ENCODE results near the gene PRPF40A. TPM values are rescaled to one million over a fixed set of nuclear protein-coding genes. Genes with fewer than 3 reads are reported as not detected.
"Not testable (repeated sequence)": the region's sequence is repeated elsewhere in the genome, so short reads cannot be mapped to it uniquely, and the experiment has no call there.

The PRPF40A gene
- total RNA-seq, 1 experiment from 2014 or later, result 166 TPM

DNA sequence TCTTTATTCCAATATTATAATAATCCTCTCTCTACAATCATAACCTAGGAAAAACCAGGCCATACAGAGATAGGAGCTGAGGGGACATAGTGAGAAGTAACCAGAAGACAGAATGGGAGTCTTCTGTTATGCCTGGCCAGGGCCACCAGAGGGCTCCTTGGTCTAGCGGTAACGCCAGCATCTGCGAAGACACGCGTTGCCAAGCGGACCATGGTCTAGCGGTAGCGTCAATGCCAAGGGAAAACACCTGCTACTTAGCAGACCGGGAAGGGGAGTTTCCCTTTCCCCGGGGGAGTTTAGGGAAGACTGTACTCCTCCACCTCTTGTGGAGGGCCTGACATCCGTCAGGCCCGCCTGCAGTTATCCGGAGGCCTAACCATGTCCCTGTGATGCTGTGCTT lies 37.8 kb upstream of the PRPF40A start:
- DNase-seq (ENCODE audit: low spot score), result peak; percentile 18
- Histone ChIP-seq H3K27me3 (replicated peaks; ENCODE audit: insufficient read depth, low read depth, low read length, poor library complexity) (no peaks in the 10 kb centered on the region), H3K4me3 (ENCODE audit: low read depth, low read length, poor library complexity, severe bottlenecking) (no peak overlapping the region), H3K36me3 (ENCODE audit: insufficient read depth, low read length, poor library complexity, severe bottlenecking) (peaks cover 15% of the 10 kb centered on the region), H3K9me3 (ENCODE audit: low read depth, low read length, poor library complexity, severe bottlenecking) (no peaks in the 10 kb centered on the region), H3K27ac (ENCODE audit: low read depth, low read length, poor library complexity, severe bottlenecking) (no peak overlapping the region), H3K4me1 (ENCODE audit: insufficient read depth, low read length, poor library complexity, severe bottlenecking) (no peaks in the 10 kb centered on the region)
- POLR2A ChIA-PET (ENCODE audit: low non-redundant PET), result no interaction called here
- TF ChIP-seq CTCF (conservative IDR thresholded peaks at IDR 0.05; ENCODE audit: low read depth, low read length) (peak; percentile 41), EZH2 (IDR thresholded peaks at IDR 0.05; ENCODE audit: borderline replicate concordance, low read depth, low read length, poor library complexity, severe bottlenecking) (no peak)
- intact Hi-C loops (cut with micrococcal nuclease; ENCODE audit: unreplicated experiment), result no loop called here
- CTCF ChIA-PET, result no interaction called here
- BruUV-seq (replicated peaks), result no TSS peak

GRCh38 chr2:152747751-152748150 lies 30.5 kb upstream of the PRPF40A start:
- peaks cover 20% of the 10 kb centered on the region for H3K36me3 ChIP-seq (ENCODE audit: insufficient read depth, low read length, poor library complexity, severe bottlenecking)
- POLR2A ChIA-PET (ENCODE audit: low non-redundant PET); H3K4me1 ChIP-seq (ENCODE audit: insufficient read depth, low read length, poor library complexity, severe bottlenecking); CTCF ChIA-PET; H3K9me3 ChIP-seq (ENCODE audit: low read depth, low read length, poor library complexity, severe bottlenecking); H3K27ac ChIP-seq (ENCODE audit: low read depth, low read length, poor library complexity, severe bottlenecking); H3K27me3 ChIP-seq (replicated peaks; ENCODE audit: insufficient read depth, low read depth, low read length, poor library complexity); BruUV-seq (replicated peaks); H3K4me3 ChIP-seq (ENCODE audit: low read depth, low read length, poor library complexity, severe bottlenecking): not testable (repeated sequence)
- DNase-seq (ENCODE audit: low spot score), result peak; percentile 15
- intact Hi-C loops (cut with micrococcal nuclease; ENCODE audit: unreplicated experiment), result loop anchor here (10.0 kb wide), 1 partner anchor 1627 kb away; no protein-coding TSS in a partner anchor

GRCh38 chr2:152743002-152743401 lies 25.7 kb upstream of the PRPF40A start:
- DNase-seq (ENCODE audit: low spot score), result no peak
- peaks cover 20% of the 10 kb centered on the region for H3K36me3 ChIP-seq (ENCODE audit: insufficient read depth, low read length, poor library complexity, severe bottlenecking)
- H3K27me3 ChIP-seq (replicated peaks; ENCODE audit: insufficient read depth, low read depth, low read length, poor library complexity), result no peaks in the 10 kb centered on the region
- no peak overlapping the region for H3K27ac ChIP-seq (ENCODE audit: low read depth, low read length, poor library complexity, severe bottlenecking)
- H3K9me3 ChIP-seq (ENCODE audit: low read depth, low read length, poor library complexity, severe bottlenecking), result no peaks in the 10 kb centered on the region
- intact Hi-C loops (cut with micrococcal nuclease; ENCODE audit: unreplicated experiment), result loop anchor here (5.0 to 10.0 kb wide), 3 partner anchors 734 to 1632 kb away; partner anchors contain the start of gene RPRM
- TF ChIP-seq CTCF (conservative IDR thresholded peaks at IDR 0.05; ENCODE audit: low read depth, low read length) (peak; percentile 53), EZH2 (IDR thresholded peaks at IDR 0.05; ENCODE audit: borderline replicate concordance, low read depth, low read length, poor library complexity, severe bottlenecking) (no peak)
- H3K4me3 ChIP-seq (ENCODE audit: low read depth, low read length, poor library complexity, severe bottlenecking), result no peak overlapping the region
- no peaks in the 10 kb centered on the region for H3K4me1 ChIP-seq (ENCODE audit: insufficient read depth, low read length, poor library complexity, severe bottlenecking)
- POLR2A ChIA-PET (ENCODE audit: low non-redundant PET), result no interaction called here
- CTCF ChIA-PET, result no interaction called here
- BruUV-seq (replicated peaks), result no TSS peak

DNA sequence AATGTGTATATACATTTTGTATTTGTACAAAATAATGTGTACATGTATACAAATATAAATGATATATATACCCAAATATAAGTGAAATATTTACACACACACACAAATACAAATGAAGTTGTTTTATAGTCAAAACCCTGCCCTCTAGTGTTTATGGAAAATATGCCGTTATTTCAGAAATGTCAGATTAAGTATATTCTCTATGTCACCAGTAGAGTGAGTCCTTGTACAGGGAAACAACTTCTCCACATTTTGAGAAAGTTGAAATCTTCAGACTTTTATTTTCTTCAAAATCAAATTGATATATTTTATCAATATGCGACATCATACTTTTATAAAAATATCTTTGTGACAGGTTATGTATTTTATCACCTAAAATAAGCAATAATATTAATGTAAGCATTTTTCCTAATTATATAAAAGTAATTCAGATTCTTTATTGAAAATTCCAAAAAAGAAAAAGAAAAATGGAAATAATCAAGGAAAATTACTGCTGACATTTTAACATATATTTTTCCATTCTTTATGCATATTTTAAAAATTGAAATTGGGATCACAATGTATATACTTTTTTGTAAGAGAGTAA lies 23.6 kb upstream of the PRPF40A start:
- intact Hi-C loops (cut with micrococcal nuclease; ENCODE audit: unreplicated experiment), result loop anchor here (5.0 to 10.0 kb wide), 3 partner anchors 736 to 1634 kb away; partner anchors contain the start of gene RPRM
- Histone ChIP-seq H3K4me1 (ENCODE audit: insufficient read depth, low read length, poor library complexity, severe bottlenecking) (no peaks in the 10 kb centered on the region), H3K36me3 (ENCODE audit: insufficient read depth, low read length, poor library complexity, severe bottlenecking) (peaks cover 35% of the 10 kb centered on the region), H3K4me3 (ENCODE audit: low read depth, low read length, poor library complexity, severe bottlenecking) (no peak overlapping the region), H3K27me3 (replicated peaks; ENCODE audit: insufficient read depth, low read depth, low read length, poor library complexity) (no peaks in the 10 kb centered on the region), H3K27ac (ENCODE audit: low read depth, low read length, poor library complexity, severe bottlenecking) (no peak overlapping the region), H3K9me3 (ENCODE audit: low read depth, low read length, poor library complexity, severe bottlenecking) (no peaks in the 10 kb centered on the region)
- ChIA-PET CTCF (no interaction called here), POLR2A (ENCODE audit: low non-redundant PET) (no interaction called here)
- DNase-seq (ENCODE audit: low spot score), result peak; percentile 78
- BruUV-seq (replicated peaks), result no TSS peak
- no peak for TF ChIP-seq EZH2 (IDR thresholded peaks at IDR 0.05; ENCODE audit: borderline replicate concordance, low read depth, low read length, poor library complexity, severe bottlenecking)
- peak; percentile 84 for TF ChIP-seq CTCF (conservative IDR thresholded peaks at IDR 0.05; ENCODE audit: low read depth, low read length)

GRCh38 chr2:152739705-152740104 lies 22.4 kb upstream of the PRPF40A start:
- POLR2A ChIA-PET (ENCODE audit: low non-redundant PET); DNase-seq (ENCODE audit: low spot score); H3K27me3 ChIP-seq (replicated peaks; ENCODE audit: insufficient read depth, low read depth, low read length, poor library complexity); CTCF ChIA-PET; H3K27ac ChIP-seq (ENCODE audit: low read depth, low read length, poor library complexity, severe bottlenecking); H3K4me1 ChIP-seq (ENCODE audit: insufficient read depth, low read length, poor library complexity, severe bottlenecking); H3K9me3 ChIP-seq (ENCODE audit: low read depth, low read length, poor library complexity, severe bottlenecking); H3K4me3 ChIP-seq (ENCODE audit: low read depth, low read length, poor library complexity, severe bottlenecking); BruUV-seq (replicated peaks): not testable (repeated sequence)
- H3K36me3 ChIP-seq (ENCODE audit: insufficient read depth, low read length, poor library complexity, severe bottlenecking), result peaks cover 41% of the 10 kb centered on the region
- intact Hi-C loops (cut with micrococcal nuclease; ENCODE audit: unreplicated experiment), result loop anchor here (5.0 to 10.0 kb wide), 4 partner anchors 562 to 1635 kb away; partner anchors contain the start of genes RPRM and STAM2
